Transverse colon (tissue), 4 donors: Measurements from ENCODE around the gene LORICRIN.
A peak's percentile ranks its signal among the peaks of the same experiment; 100 is the strongest.
"Not testable (repeated sequence)": the region's sequence is repeated elsewhere in the genome, so short reads cannot be mapped to it uniquely, and the experiment has no call there.

Experiments
- POLR2A ChIP-seq: fragments of 450-650 bp; IDR thresholded peaks from one replicate; pipeline ENCODE4 v1.6.1; 2016; ENCODE audit warnings: antibody characterized with exemption, mild to moderate bottlenecking, moderate library complexity
- POLR2AphosphoS5 ChIP-seq, 3 donors: sonication (generic); formaldehyde crosslinking; IDR thresholded peaks; one replicate each; pipeline ENCODE4 v1.6.1; 2016; ENCODE audit warnings: antibody characterized with exemption in 3 of 3
- TF ChIP-seq, protein P1 (sequence below), 5 experiments: fragments of 200-600 bp in 3 of 5; fragments of 450-650 bp in 2 of 5; sonication (generic) in 3 of 5; IDR thresholded peaks; 1 replicate in 2 of 5; 2 replicates in 3 of 5; pipeline ENCODE4 v1.5.1; 2016 to 2017; ENCODE audit warnings: antibody characterized with exemption in 5 of 5, inconsistent platforms in 3 of 5, mild to moderate bottlenecking in 2 of 5, moderate library complexity in 1 of 5

GRCh38 chr1:153229076-153229829 lies 30.2 kb upstream of the LORICRIN start:
- TF ChIP-seq, protein P1, sequence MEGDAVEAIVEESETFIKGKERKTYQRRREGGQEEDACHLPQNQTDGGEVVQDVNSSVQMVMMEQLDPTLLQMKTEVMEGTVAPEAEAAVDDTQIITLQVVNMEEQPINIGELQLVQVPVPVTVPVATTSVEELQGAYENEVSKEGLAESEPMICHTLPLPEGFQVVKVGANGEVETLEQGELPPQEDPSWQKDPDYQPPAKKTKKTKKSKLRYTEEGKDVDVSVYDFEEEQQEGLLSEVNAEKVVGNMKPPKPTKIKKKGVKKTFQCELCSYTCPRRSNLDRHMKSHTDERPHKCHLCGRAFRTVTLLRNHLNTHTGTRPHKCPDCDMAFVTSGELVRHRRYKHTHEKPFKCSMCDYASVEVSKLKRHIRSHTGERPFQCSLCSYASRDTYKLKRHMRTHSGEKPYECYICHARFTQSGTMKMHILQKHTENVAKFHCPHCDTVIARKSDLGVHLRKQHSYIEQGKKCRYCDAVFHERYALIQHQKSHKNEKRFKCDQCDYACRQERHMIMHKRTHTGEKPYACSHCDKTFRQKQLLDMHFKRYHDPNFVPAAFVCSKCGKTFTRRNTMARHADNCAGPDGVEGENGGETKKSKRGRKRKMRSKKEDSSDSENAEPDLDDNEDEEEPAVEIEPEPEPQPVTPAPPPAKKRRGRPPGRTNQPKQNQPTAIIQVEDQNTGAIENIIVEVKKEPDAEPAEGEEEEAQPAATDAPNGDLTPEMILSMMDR (IDR thresholded peaks at IDR 0.05) = peak in 3 of 5 experiments; percentile 15 to 39 (median 34)
- TF ChIP-seq POLR2A; POLR2AphosphoS5 (IDR thresholded peaks at IDR 0.05): not testable (repeated sequence)
